Activated T-helper 2 cell treated with anti-CD3 and anti-CD28 coated beads, Interferon-gamma antibody, Interleukin-2, Interleukin-4, amounts not matched to agents 10 μg/mL and 5 μg/mL and 100 μg/mL, durations not matched to agents 14 hours and 24 hours and 36 hours (primary cell): ENCODE results near the gene SLC39A11. TPM values are rescaled to one million over a fixed set of nuclear protein-coding genes. Genes with fewer than 3 reads are reported as not detected.
"Not testable (repeated sequence)": the region's sequence is repeated elsewhere in the genome, so short reads cannot be mapped to it uniquely, and the experiment has no call there.

Experiments
- DNase-seq: peaks from one replicate; pipeline ENCODE4 v3.0.0; 2021; ENCODE audit warnings: low spot score
- H3K27ac Mint-ChIP-seq: one replicate; pipeline ENCODE4 v1.8.0; 2021; ENCODE audit warnings: mixed read lengths
- H3K27me3 Mint-ChIP-seq: one replicate; pipeline ENCODE4 v1.8.0; 2021; ENCODE audit warnings: low read depth, mixed read lengths
- H3K36me3 Mint-ChIP-seq: one replicate; pipeline ENCODE4 v1.8.0; 2021; ENCODE audit warnings: low read depth, mixed read lengths
- H3K4me1 Mint-ChIP-seq: one replicate; pipeline ENCODE4 v1.8.0; 2021; ENCODE audit warnings: low read depth, mixed read lengths
- H3K4me3 Mint-ChIP-seq: one replicate; pipeline ENCODE4 v1.8.0; 2021; ENCODE audit warnings: low read depth, mild to moderate bottlenecking, moderate library complexity, mixed read lengths
- H3K9me3 Mint-ChIP-seq: one replicate; pipeline ENCODE4 v1.8.0; 2021; ENCODE audit warnings: mixed read lengths
- intact Hi-C: fragments of 100-400 bp; cut with micrococcal nuclease; formaldehyde crosslinking; loops from one replicate; pipeline ENCODE4 v1.15.1; 2023
- total RNA-seq: library from RNA; stranded (reverse); gene quantifications from 2 replicates; pipeline ENCODE4 v1.2.3, GENCODE V29; 2022

Gene SLC39A11
- total RNA-seq, 1 donor from 2014 or later, result 20.2 TPM

GRCh38 chr17:72915625-72916081, 176.8 kb downstream of the SLC39A11 start:
- H3K36me3 Mint-ChIP-seq, result no peaks in the 10 kb centered on the region
- no peak overlapping the region for H3K27ac Mint-ChIP-seq
- no peaks in the 10 kb centered on the region for H3K4me1 Mint-ChIP-seq
- no peak overlapping the region for H3K4me3 Mint-ChIP-seq
- no peak for DNase-seq
- intact Hi-C loops, result no loop called here
- H3K27me3 Mint-ChIP-seq, result no peaks in the 10 kb centered on the region
- no peaks in the 10 kb centered on the region for H3K9me3 Mint-ChIP-seq

GRCh38 chr17:72913142-72913682, 179.3 kb downstream of the SLC39A11 start:
- intact Hi-C loops, result no loop called here
- no peaks in the 10 kb centered on the region for H3K36me3 Mint-ChIP-seq
- DNase-seq, result no peak
- H3K27ac Mint-ChIP-seq, result no peak overlapping the region
- H3K4me1 Mint-ChIP-seq, result no peaks in the 10 kb centered on the region
- no peak overlapping the region for H3K4me3 Mint-ChIP-seq
- H3K27me3 Mint-ChIP-seq, result no peaks in the 10 kb centered on the region
- no peaks in the 10 kb centered on the region for H3K9me3 Mint-ChIP-seq

DNA sequence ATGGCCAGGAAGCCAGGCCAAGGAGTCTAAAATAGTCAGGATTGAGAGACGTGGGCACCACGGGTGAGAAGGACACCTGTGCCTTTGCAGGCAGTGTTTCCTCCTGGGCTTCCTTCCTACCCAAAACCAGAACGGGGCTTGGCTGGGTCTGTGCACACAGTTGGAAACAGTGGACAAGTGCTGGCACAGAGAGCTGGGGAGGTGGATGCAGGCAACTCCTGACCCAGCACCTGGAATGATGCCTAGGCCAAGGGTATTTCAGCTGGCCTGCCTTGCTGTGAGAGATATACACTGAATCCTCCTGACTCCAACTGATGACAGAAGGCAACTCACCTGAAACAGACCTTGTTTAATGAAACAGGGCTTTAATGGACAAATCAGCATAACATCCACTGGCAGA, 186.2 kb downstream of the SLC39A11 start:
- Mint-ChIP-seq H3K27ac (no peak overlapping the region), H3K36me3 (no peaks in the 10 kb centered on the region), H3K4me3 (no peak overlapping the region), H3K4me1 (no peaks in the 10 kb centered on the region), H3K27me3 (no peaks in the 10 kb centered on the region), H3K9me3 (no peaks in the 10 kb centered on the region)
- no peak for DNase-seq
- intact Hi-C loops, result no loop called here

GRCh38 chr17:72903522-72903921, 189.0 kb downstream of the SLC39A11 start:
- Mint-ChIP-seq H3K27me3 (no peaks in the 10 kb centered on the region), H3K9me3 (no peaks in the 10 kb centered on the region), H3K4me3 (no peak overlapping the region), H3K27ac (no peak overlapping the region), H3K4me1 (no peaks in the 10 kb centered on the region), H3K36me3 (no peaks in the 10 kb centered on the region)
- no peak for DNase-seq
- intact Hi-C loops, result no loop called here

DNA sequence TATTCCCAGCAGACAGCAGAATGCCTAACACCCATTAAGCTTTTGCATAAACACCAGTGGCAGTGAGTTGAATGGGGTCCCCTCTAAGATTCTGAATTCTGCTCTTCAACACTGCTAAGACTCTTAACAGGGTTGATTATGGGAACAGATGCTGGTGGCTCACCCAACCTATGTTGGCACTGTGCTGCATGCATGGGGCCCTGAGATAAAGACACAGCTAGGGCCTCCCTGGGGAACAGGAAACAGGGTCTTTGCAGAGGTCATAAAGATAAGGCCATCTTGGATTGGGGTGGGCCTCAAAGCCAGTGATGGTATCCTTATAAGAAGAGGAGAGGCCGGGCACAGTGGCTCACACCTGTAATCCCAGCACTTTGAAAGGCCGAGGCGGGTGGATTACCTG, 190.8 kb downstream of the SLC39A11 start:
- Mint-ChIP-seq H3K27ac (no peak overlapping the region), H3K27me3 (no peaks in the 10 kb centered on the region), H3K4me1 (no peaks in the 10 kb centered on the region), H3K4me3 (no peak overlapping the region), H3K36me3 (no peaks in the 10 kb centered on the region), H3K9me3 (no peaks in the 10 kb centered on the region)
- intact Hi-C loops, result no loop called here
- DNase-seq, result no peak

DNA sequence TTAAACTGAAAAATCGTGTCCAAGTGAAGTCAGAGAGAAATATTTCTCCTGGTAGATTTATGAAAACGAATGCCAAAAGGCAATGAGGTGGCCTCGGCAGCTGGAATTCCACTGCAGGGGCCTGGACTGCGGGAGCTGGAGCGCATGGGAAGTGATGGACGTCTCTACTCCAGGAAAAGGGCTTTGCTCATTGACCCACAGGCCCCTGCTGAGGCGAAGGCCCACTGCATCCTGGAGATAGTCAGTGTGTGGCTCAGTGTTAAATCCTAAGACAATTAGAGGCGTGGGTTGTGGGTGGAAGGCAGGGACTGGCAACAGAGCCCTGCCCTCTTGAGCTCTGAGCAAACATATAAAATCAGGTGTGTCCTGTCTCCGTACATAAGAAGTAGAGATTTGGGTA, 191.4 kb downstream of the SLC39A11 start:
- intact Hi-C loops, result no loop called here
- Mint-ChIP-seq H3K27me3 (no peaks in the 10 kb centered on the region), H3K9me3 (no peaks in the 10 kb centered on the region), H3K27ac (no peak overlapping the region), H3K36me3 (no peaks in the 10 kb centered on the region), H3K4me1 (no peaks in the 10 kb centered on the region), H3K4me3 (no peak overlapping the region)
- DNase-seq, result no peak

DNA sequence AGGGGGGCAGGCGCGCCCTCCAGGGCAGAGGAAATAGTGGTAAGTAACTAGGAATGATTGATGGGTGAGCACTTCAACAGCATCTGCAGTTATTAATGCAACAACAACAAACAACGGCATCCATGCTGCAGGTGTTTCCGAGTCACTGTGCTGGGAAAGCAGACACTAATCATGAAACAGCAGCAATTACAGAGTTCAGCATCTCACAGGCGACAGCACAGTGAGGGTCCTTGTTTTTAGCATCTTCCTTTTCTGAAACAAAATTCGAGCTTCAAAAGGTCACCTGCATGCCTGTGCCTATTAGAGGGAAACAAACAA, 191.9 kb downstream of the SLC39A11 start:
- no peak overlapping the region for H3K27ac Mint-ChIP-seq
- H3K4me1 Mint-ChIP-seq, result no peaks in the 10 kb centered on the region
- no peak overlapping the region for H3K4me3 Mint-ChIP-seq
- DNase-seq, result no peak
- no peaks in the 10 kb centered on the region for H3K9me3 Mint-ChIP-seq
- no peaks in the 10 kb centered on the region for H3K36me3 Mint-ChIP-seq
- H3K27me3 Mint-ChIP-seq, result no peaks in the 10 kb centered on the region
- intact Hi-C loops, result no loop called here

- no peaks in the 10 kb centered on the region for H3K9me3 Mint-ChIP-seq
- intact Hi-C loops, result no loop called here
- H3K36me3 Mint-ChIP-seq, result no peaks in the 10 kb centered on the region
- no peaks in the 10 kb centered on the region for H3K27me3 Mint-ChIP-seq
- no peaks in the 10 kb centered on the region for H3K4me1 Mint-ChIP-seq
- no peak for DNase-seq
- H3K4me3 Mint-ChIP-seq, result no peak overlapping the region
- H3K27ac Mint-ChIP-seq, result no peak overlapping the region
Observed at GRCh38 chr17:72898725-72899124, 193.8 kb downstream of the SLC39A11 start.

DNA sequence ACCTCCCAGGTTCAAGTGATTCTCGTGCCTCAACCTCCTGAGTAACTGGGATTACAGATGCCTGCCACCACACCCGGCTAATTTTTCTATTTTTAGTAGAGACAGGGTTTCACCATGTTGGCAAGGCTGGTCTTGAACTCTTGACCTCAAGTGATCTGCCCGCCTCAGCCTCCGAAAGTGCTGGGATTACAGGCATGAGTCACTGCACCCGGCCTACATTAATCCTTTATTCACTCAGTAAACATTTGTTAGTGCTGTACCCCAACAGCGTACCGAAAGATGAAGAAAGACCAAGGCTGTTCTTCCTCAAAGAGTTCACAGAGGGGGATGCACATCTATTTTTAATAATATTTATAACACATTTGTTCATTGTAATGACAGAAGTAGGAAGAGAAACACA, 196.2 kb downstream of the SLC39A11 start:
- H3K27me3 Mint-ChIP-seq, intact Hi-C loops, H3K27ac Mint-ChIP-seq, H3K4me3 Mint-ChIP-seq, DNase-seq, H3K36me3 Mint-ChIP-seq, H3K4me1 Mint-ChIP-seq, H3K9me3 Mint-ChIP-seq: not testable (repeated sequence)

DNA sequence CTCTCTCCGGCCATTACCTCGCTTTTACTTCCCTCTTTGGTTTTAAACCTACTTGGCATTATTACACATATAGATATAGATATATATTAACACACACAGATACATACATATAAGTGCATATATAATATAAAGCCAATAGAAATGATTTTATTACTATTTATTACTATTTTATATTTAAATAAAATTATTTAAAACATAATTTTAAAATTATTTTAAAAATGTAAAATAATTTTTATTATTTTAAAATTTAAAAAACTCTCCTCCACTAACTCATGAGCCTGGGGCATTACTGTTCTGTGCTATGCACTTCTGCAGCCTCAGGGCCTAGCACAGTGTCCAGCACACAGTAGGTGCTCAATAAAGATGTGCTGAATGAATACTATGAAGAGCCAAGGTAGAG, 200.9 kb downstream of the SLC39A11 start:
- no peak overlapping the region for H3K27ac Mint-ChIP-seq

DNA sequence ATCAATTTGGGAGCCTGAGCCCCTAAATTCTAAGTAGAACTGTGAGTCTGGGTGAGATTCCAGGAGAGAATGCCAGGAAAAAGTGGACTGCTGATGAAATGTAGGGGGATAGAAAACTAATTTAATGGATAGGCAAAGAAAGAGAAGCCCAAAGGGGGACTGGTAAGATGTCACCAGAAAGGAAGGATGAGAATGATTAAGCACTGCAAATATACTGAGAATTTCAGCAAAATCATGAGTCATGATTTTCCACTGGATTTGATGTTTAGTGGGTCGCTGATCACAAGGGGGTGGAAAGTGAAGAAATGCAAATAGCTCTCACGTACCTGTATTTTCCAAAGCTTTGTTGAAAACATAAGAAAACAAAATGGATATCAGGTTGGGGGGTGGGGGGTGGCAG, 201.8 kb downstream of the SLC39A11 start:
- Mint-ChIP-seq H3K36me3 (peaks cover 7% of the 10 kb centered on the region), H3K27me3 (no peaks in the 10 kb centered on the region), H3K27ac (no peak overlapping the region), H3K9me3 (no peaks in the 10 kb centered on the region), H3K4me1 (peaks cover 11% of the 10 kb centered on the region), H3K4me3 (no peak overlapping the region)
- intact Hi-C loops, result no loop called here
- DNase-seq, result no peak

More for the DNA sequence above, 200.9 kb downstream of the SLC39A11 start:
- Mint-ChIP-seq H3K4me3 (no peak overlapping the region), H3K36me3 (peaks cover 3% of the 10 kb centered on the region), H3K27me3 (no peaks in the 10 kb centered on the region), H3K9me3 (no peaks in the 10 kb centered on the region), H3K4me1 (peaks cover 11% of the 10 kb centered on the region)
- DNase-seq, result no peak
- intact Hi-C loops, result no loop called here

GRCh38 chr17:72887917-72888316, 204.6 kb downstream of the SLC39A11 start:
- H3K27ac Mint-ChIP-seq, result no peak overlapping the region

DNA sequence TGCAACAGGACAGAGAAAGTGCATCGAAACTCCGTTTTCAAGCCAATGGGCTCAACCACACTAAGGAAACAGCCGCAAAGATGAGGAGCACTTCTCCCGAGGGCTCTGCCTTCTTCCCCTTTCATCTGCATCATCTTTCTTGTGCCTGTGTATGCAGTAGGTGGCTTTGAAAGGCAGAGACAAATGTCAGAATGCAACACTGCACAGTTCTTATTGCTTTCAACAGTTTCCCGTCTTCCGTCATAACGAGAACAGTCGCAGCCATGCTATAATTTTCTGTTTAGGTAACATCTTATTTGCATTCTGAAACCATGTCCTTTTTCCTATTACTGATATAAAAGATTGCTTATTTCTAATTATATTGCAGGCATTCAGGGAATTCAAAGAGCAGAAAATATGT, 205.2 kb downstream of the SLC39A11 start:
- DNase-seq, result no peak
- Mint-ChIP-seq H3K4me1 (peaks cover 11% of the 10 kb centered on the region), H3K27ac (no peak overlapping the region), H3K27me3 (no peaks in the 10 kb centered on the region), H3K9me3 (peaks cover 3% of the 10 kb centered on the region), H3K36me3 (peaks cover 10% of the 10 kb centered on the region), H3K4me3 (no peak overlapping the region)
- intact Hi-C loops, result no loop called here

More at GRCh38 chr17:72887917-72888316, 204.6 kb downstream of the SLC39A11 start:
- H3K27me3 Mint-ChIP-seq, result no peaks in the 10 kb centered on the region
- peaks cover 7% of the 10 kb centered on the region for H3K36me3 Mint-ChIP-seq
- H3K4me1 Mint-ChIP-seq, result peaks cover 11% of the 10 kb centered on the region
- H3K9me3 Mint-ChIP-seq, result no peaks in the 10 kb centered on the region
- intact Hi-C loops, result no loop called here
- no peak for DNase-seq
- no peak overlapping the region for H3K4me3 Mint-ChIP-seq

- intact Hi-C loops, result no loop called here
- no peaks in the 10 kb centered on the region for H3K27me3 Mint-ChIP-seq
- H3K4me3 Mint-ChIP-seq, result no peak overlapping the region
- DNase-seq, result no peak
- H3K9me3 Mint-ChIP-seq, result peaks cover 6% of the 10 kb centered on the region
- H3K4me1 Mint-ChIP-seq, result peaks cover 11% of the 10 kb centered on the region
- no peak overlapping the region for H3K27ac Mint-ChIP-seq
- H3K36me3 Mint-ChIP-seq, result peaks cover 12% of the 10 kb centered on the region
Observed at GRCh38 chr17:72886622-72887021, 205.9 kb downstream of the SLC39A11 start.
